GM18858 (cell line): ENCODE data around the gene PTPRCAP.

Source experiments
- ATAC-seq: cut with Tn5 transposase; IDR thresholded peaks from one replicate; pipeline ENCODE4 v1.9.1; 2021; ENCODE audit not compliant: unreplicated experiment

Gene PTPRCAP

GRCh38 chr11:67441731-67442351, 4.4 kb upstream of the PTPRCAP start:
- no peak for ATAC-seq

GRCh38 chr11:67441098-67441563, 3.6 kb upstream of the PTPRCAP start:
- ATAC-seq, result no peak

- ATAC-seq, result no peak
These were observed 3.0 kb upstream of the PTPRCAP start for GRCh38 chr11:67440229-67441097.

- no peak for ATAC-seq
These were observed 2.1 kb upstream of the PTPRCAP start for GRCh38 chr11:67439321-67440228.

GRCh38 chr11:67438158-67438902, 848 bp upstream of the PTPRCAP start:
- ATAC-seq, result no peak

GRCh38 chr11:67437809-67438157, 301 bp upstream of the PTPRCAP start:
- no peak for ATAC-seq

GRCh38 chr11:67436459-67437081, 912 bp downstream of the PTPRCAP start:
- ATAC-seq, result no peak

- ATAC-seq, result no peak
These were observed 1.6 kb downstream of the PTPRCAP start for GRCh38 chr11:67435727-67436458.

- ATAC-seq, result no peak
These were observed 2.3 kb downstream of the PTPRCAP start for GRCh38 chr11:67435031-67435726.

GRCh38 chr11:67434395-67434881, 3.0 kb downstream of the PTPRCAP start:
- ATAC-seq, result no peak

GRCh38 chr11:67433536-67434394, 3.7 kb downstream of the PTPRCAP start:
- no peak for ATAC-seq

GRCh38 chr11:67432655-67433349, 4.7 kb downstream of the PTPRCAP start:
- ATAC-seq, result no peak

GRCh38 chr11:67431346-67432249, 5.9 kb downstream of the PTPRCAP start:
- no peak for ATAC-seq

- no peak for ATAC-seq
These were observed 7.8 kb downstream of the PTPRCAP start for GRCh38 chr11:67429722-67430121.

GRCh38 chr11:67429038-67429668, 8.3 kb downstream of the PTPRCAP start:
- ATAC-seq, result no peak
